ENCODE data around the gene DEXI. TPM values are rescaled to one million over a fixed set of nuclear protein-coding genes. Genes with fewer than 3 reads are reported as not detected.
"Not testable (repeated sequence)": the region's sequence is repeated elsewhere in the genome, so short reads cannot be mapped to it uniquely, and the experiment has no call there.

Gene DEXI
- total RNA-seq, 1 donor, result 7.5 TPM

- no peaks in the 10 kb centered on the region for H3K27me3 ChIP-seq (ENCODE audit: insufficient read depth, low read length)
- H3K4me3 ChIP-seq (ENCODE audit: low read length), result no peak overlapping the region
- peaks cover 34% of the 10 kb centered on the region for H3K4me1 ChIP-seq (ENCODE audit: insufficient read depth, low read length)
- no peaks in the 10 kb centered on the region for H3K9me3 ChIP-seq (ENCODE audit: low read depth, low read length)
These were observed 12.2 kb downstream of the DEXI start for GRCh38 chr16:10929853-10930754.

DNA sequence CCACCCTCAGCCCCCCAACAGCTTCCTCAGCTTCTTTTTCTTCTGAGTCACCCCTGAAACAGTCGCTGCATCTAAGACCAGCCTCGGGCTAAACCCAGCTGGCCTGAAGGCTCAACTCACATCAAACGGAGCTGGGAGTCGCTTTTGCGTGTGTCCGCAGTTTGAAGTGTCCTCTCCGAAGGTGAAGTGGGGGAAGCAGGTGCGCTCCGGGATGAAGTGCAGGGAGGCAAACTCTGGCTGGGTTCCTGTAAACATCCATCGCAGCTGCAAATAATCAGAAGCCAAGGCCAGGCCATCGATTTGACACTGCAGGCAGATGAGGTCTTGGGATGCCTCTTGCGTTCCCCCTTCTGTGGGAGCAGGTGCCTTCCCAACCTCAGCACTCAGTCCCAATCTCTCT lies 13.2 kb downstream of the DEXI start:
- H3K4me3 ChIP-seq (ENCODE audit: low read length); H3K27me3 ChIP-seq (ENCODE audit: insufficient read depth, low read length): not testable (repeated sequence)

GRCh38 chr16:10927497-10928112 lies 14.7 kb downstream of the DEXI start:
- no peaks in the 10 kb centered on the region for H3K27me3 ChIP-seq (ENCODE audit: insufficient read depth, low read length)
- no peaks in the 10 kb centered on the region for H3K9me3 ChIP-seq (ENCODE audit: low read depth, low read length)
- H3K4me3 ChIP-seq (ENCODE audit: low read length), result no peak overlapping the region
- H3K4me1 ChIP-seq (ENCODE audit: insufficient read depth, low read length), result peaks cover 19% of the 10 kb centered on the region

More for the DNA sequence above, 13.2 kb downstream of the DEXI start:
- H3K9me3 ChIP-seq (ENCODE audit: low read depth, low read length), result not testable (repeated sequence)
- H3K4me1 ChIP-seq (ENCODE audit: insufficient read depth, low read length), result peaks cover 27% of the 10 kb centered on the region

- no peaks in the 10 kb centered on the region for H3K27me3 ChIP-seq (ENCODE audit: insufficient read depth, low read length)
- no peak overlapping the region for H3K4me3 ChIP-seq (ENCODE audit: low read length)
- H3K9me3 ChIP-seq (ENCODE audit: low read depth, low read length), result no peaks in the 10 kb centered on the region
- H3K4me1 ChIP-seq (ENCODE audit: insufficient read depth, low read length), result peaks cover 19% of the 10 kb centered on the region
These were observed 15.4 kb downstream of the DEXI start for GRCh38 chr16:10926867-10927266.

DNA sequence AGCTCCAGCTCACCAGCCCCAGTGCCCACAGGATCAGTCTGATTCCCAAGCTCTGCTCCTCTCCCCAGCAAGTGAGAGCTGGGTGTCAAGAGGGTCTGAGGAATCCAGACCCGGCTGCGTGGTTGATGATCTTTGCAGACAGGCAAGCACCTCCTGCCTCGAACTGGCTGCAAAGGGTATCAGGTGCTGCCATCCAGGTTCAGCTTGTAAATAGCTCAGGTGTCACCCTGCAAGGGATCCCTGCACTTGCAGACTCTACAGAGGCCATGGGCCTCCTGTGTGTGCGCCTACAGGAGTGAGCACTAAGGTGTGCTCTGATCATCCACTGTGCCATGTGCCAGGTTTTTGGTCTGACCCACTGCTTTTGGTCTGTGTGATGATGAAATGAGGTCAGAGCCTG lies 16.2 kb downstream of the DEXI start:
- H3K27me3 ChIP-seq (ENCODE audit: insufficient read depth, low read length), result no peaks in the 10 kb centered on the region
- H3K4me1 ChIP-seq (ENCODE audit: insufficient read depth, low read length), result peaks cover 22% of the 10 kb centered on the region
- no peak overlapping the region for H3K4me3 ChIP-seq (ENCODE audit: low read length)
- H3K9me3 ChIP-seq (ENCODE audit: low read depth, low read length), result no peaks in the 10 kb centered on the region

DNA sequence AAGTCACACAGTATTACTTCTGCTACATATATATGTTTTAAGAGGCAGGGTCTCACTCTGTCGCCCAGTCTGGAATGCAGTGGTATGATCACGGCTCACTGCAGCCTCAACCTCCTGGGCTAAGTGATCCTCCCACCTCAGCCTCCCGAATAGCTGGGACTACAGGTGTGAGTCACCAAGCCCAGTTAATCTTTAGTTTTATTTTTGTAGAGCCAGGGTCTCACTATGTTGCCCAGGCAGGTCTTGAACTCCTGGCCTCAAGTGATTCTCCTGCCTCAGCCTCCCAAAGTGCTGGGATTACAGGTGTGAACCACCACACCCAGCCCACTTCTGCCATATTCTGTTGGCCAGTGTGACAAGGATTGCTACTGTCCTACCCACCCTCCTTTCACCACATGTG lies 17.0 kb downstream of the DEXI start:
- peaks cover 21% of the 10 kb centered on the region for H3K4me1 ChIP-seq (ENCODE audit: insufficient read depth, low read length)
- not testable (repeated sequence) for H3K9me3 ChIP-seq (ENCODE audit: low read depth, low read length); H3K4me3 ChIP-seq (ENCODE audit: low read length); H3K27me3 ChIP-seq (ENCODE audit: insufficient read depth, low read length)

GRCh38 chr16:10923650-10924214 lies 18.5 kb downstream of the DEXI start:
- Histone ChIP-seq H3K4me3 (ENCODE audit: low read length) (no peak overlapping the region), H3K9me3 (ENCODE audit: low read depth, low read length) (no peaks in the 10 kb centered on the region)

DNA sequence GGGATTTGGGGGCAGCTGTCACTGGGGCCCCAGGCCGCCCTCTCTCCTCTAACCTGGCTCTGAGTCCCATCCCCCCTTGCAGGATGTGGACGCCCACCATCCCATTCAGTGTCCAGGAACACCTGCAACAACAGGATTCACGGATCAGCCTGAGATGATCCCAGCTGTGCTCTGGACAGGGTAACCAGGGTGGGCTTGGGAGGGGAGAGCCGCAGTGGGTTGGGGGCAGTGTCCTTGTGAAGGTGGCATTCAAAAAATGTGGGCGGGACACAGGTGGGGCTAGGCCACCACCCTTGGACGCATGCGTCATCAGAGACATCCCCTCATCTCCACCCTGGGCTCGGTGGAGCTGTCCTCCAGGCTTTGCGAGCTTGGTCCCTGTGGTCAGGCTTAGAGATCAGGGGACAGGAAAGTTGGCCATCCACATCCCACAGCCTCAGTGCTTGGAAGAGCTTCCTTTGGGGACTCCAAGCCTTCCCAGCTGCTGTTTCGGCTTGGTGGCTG lies 19.1 kb downstream of the DEXI start:
- no peaks in the 10 kb centered on the region for H3K9me3 ChIP-seq (ENCODE audit: low read depth, low read length)
- H3K27me3 ChIP-seq (ENCODE audit: insufficient read depth, low read length), result no peaks in the 10 kb centered on the region
- peaks cover 17% of the 10 kb centered on the region for H3K4me1 ChIP-seq (ENCODE audit: insufficient read depth, low read length)
- no peak overlapping the region for H3K4me3 ChIP-seq (ENCODE audit: low read length)

More at GRCh38 chr16:10923650-10924214, 18.5 kb downstream of the DEXI start:
- Histone ChIP-seq H3K4me1 (ENCODE audit: insufficient read depth, low read length) (peaks cover 12% of the 10 kb centered on the region), H3K27me3 (ENCODE audit: insufficient read depth, low read length) (no peaks in the 10 kb centered on the region)

- no peak overlapping the region for H3K4me3 ChIP-seq (ENCODE audit: low read length)
- H3K27me3 ChIP-seq (ENCODE audit: insufficient read depth, low read length), result no peaks in the 10 kb centered on the region
- H3K4me1 ChIP-seq (ENCODE audit: insufficient read depth, low read length), result peaks cover 21% of the 10 kb centered on the region
- H3K9me3 ChIP-seq (ENCODE audit: low read depth, low read length), result no peaks in the 10 kb centered on the region
These were observed 19.7 kb downstream of the DEXI start for GRCh38 chr16:10922328-10923145.

DNA sequence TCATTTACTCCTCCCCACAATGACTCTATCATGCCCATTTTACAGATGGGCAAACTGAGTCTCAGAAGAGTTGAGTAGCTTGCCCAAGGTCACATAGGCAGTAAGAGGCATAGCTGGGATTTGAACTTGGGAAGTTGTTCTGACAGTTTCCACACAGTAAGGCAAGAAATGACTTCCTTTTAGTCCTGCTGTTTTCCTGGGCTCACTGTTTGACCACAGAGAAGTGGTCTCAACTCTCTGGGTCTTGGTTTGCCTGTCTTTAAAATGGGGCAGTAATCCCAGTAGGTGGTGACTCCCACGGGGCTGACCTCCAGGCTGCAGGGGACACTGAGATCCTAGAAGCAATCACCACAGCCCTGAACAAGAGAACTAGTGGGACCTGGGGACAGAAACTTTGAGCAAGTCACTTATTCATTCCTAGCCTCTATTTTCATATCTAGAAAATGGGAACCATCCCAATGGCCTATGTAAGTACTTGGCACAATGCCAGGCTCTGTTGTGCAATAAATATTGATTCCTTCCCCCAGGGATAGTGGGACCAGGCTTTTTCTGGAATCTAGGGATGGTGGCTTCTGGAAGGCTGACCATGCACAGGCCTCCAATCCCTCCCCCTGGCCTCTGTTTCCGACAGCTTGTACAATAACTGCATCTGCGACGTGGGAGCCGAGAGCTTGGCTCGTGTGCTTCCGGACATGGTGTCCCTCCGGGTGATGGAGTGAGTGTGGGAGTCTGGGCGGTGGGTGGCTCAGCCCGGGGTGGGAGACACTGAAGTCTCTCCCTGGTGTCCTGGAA lies 20.5 kb downstream of the DEXI start:
- Histone ChIP-seq H3K9me3 (ENCODE audit: low read depth, low read length) (no peaks in the 10 kb centered on the region), H3K27me3 (ENCODE audit: insufficient read depth, low read length) (no peaks in the 10 kb centered on the region), H3K4me1 (ENCODE audit: insufficient read depth, low read length) (peaks cover 21% of the 10 kb centered on the region), H3K4me3 (ENCODE audit: low read length) (no peak overlapping the region)

DNA sequence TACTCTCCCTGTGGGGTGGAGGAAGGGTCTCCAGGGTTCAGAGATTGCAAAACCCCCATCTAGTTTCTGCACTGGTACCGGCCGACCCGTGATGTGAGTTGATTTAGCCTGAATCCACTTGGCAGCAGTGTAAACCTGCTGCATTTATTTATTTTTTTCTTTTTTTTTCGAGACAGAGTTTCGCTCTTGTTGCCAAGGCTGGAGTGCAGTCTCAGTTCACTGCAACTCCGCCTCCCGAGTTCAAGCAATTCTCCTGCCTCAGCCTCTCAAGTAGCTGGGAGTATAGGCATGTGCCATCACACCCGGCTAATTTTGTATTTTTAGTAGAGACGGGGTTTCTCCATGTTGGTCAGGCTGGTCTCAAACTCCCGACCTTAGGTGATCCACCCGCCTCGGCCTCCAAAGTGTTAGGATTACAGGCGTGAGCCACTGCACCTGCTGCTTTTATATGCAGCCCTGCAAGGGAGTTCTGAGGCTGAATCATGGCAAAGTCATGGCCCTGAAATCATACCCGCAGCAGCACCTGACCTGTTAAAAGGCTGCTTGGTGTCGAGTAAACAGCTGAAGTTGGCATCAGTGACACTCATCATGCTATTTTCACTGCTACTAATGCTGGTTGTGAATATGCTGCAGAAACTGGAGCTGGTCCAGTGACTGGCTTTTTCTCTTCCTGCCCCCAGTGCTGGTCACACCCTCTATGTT lies 21.4 kb downstream of the DEXI start:
- Histone ChIP-seq H3K27me3 (ENCODE audit: insufficient read depth, low read length) (no peaks in the 10 kb centered on the region), H3K4me3 (ENCODE audit: low read length) (no peak overlapping the region), H3K9me3 (ENCODE audit: low read depth, low read length) (no peaks in the 10 kb centered on the region), H3K4me1 (ENCODE audit: insufficient read depth, low read length) (peaks cover 21% of the 10 kb centered on the region)

- peaks cover 36% of the 10 kb centered on the region for H3K4me1 ChIP-seq (ENCODE audit: insufficient read depth, low read length)
- no peaks in the 10 kb centered on the region for H3K9me3 ChIP-seq (ENCODE audit: low read depth, low read length)
- H3K27me3 ChIP-seq (ENCODE audit: insufficient read depth, low read length), result no peaks in the 10 kb centered on the region
- no peak overlapping the region for H3K4me3 ChIP-seq (ENCODE audit: low read length)
These were observed 23.3 kb downstream of the DEXI start for GRCh38 chr16:10919003-10919351.

DNA sequence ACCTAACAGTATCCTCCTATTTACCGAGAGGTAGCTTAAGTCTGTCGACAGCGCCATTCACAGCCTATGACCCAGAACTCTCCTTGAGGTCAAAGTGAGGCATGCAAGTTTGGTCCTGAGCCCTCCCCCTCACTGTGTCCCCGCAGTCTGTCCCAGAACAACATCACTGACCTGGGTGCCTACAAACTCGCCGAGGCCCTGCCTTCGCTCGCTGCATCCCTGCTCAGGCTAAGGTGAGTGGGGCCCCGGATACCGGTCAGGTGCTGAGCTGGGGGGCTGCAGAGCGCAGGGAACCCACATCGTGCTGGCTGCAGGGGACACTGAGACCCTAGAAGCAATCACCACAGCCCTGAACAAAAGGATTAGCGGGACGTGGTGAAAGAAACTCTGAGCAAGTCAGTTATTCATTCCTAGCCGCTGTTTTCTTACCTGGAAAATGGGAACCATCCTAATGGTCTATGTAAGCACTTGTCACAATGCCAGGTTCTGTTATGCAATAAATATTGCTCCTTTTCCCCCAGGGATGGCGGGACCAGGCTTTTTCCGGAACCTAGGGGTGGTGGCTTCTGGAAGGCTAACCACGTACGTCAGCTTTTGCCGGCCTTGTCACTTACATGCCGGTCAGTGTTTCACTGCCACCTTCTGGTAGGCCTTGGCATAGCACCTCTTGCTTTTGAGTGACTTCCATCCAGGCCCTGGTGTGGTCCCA lies 23.8 kb downstream of the DEXI start:
- no peak overlapping the region for H3K4me3 ChIP-seq (ENCODE audit: low read length)
- H3K27me3 ChIP-seq (ENCODE audit: insufficient read depth, low read length), result no peaks in the 10 kb centered on the region
- peaks cover 37% of the 10 kb centered on the region for H3K4me1 ChIP-seq (ENCODE audit: insufficient read depth, low read length)
- H3K9me3 ChIP-seq (ENCODE audit: low read depth, low read length), result no peaks in the 10 kb centered on the region
